Measurements from ENCODE around the gene SMARCC2. TPM values are rescaled to one million over a fixed set of nuclear protein-coding genes. Genes with fewer than 3 reads are reported as not detected.

SMARCC2 gene
- total and polyA plus RNA-seq, 9 of the 15 experiments (the other 6 are each of a cell fraction or from before 2014, with no cell fraction given): 11.9 to 86.0 (median 36.6) TPM

DNA sequence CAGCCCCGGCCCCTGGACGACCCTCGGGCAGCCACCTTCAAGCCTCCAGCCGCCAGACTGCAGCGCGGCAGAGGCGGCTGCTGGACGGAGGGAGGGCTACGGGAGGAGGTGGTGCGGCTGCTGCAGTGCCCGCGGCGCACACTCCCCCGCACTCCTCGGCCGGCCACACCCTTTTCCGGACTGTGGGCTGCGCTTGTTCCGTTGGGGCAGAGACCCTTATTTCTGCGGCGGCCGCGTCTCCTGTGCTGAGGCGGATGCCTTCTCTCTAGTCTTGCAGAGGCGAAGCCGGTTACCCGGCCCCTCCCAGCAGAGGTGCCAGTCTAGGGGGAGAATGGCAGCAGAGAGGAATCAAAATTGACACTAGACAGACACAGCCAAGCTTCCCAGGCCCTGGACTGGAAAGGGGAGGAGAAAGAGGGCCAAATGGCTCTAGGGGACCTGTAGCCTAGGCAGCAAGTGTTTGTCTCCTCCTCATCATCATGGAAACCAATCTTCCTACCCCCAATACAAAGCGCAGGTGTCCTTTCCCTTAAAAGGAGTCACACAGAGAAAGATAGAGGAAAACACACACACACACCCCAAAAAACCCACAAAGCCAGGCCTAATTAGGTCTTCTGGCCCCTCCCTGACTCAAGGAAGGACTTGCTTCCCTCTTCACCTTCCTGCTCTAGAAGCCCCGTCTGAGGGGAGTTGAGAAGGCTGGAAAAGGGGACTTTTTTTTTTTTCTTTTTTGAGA lies 59.9 kb downstream of the SMARCC2 start (continued):
- TF ChIP-seq MBD2 (IDR thresholded peaks at IDR 0.05; ENCODE audit: borderline replicate concordance, low read depth) (peak; percentile 58; the same call in 1 of the 2 replicates), NCOA1 (IDR thresholded peaks at IDR 0.05; ENCODE audit: low read depth) (peak; percentile 24; the same call in 1 of the 2 replicates), ELF4 (CRISPR knock-in tag; IDR thresholded peaks at IDR 0.05) (no peak), MCM3 (IDR thresholded peaks at IDR 0.05) (no peak), E2F8 (IDR thresholded peaks at IDR 0.05; ENCODE audit: low read depth, partially characterized antibody) (peak; percentile 38), KDM5B (IDR thresholded peaks at IDR 0.05; ENCODE audit: insufficient replicate concordance, low read depth, low read length) (peak; percentile 68), ZNF431 (CRISPR knock-in tag; IDR thresholded peaks at IDR 0.05) (0 out of 2 replicates have a peak, but pooled peaks have one; percentile 24), SPI1 (IDR thresholded peaks at IDR 0.05; ENCODE audit: borderline replicate concordance, low read depth, low read length) (no peak), CREM (IDR thresholded peaks at IDR 0.05; ENCODE audit: low read depth) (peak; percentile 57), STAT5A (IDR thresholded peaks at IDR 0.05; ENCODE audit: borderline replicate concordance, low read length) (no peak), ATF7 (IDR thresholded peaks at IDR 0.05) (peak; percentile 39; the same call in 1 of the 2 replicates), CTCF (IDR thresholded peaks at IDR 0.05 in 2 of 3, conservative IDR thresholded peaks at IDR 0.05 in 1 of 3; ENCODE audit: insufficient read depth in 2 of 3, low read depth in 1 of 3, low read length in 3 of 3) (no peak), ZNF583 (CRISPR knock-in tag; IDR thresholded peaks at IDR 0.05) (peak; percentile 45; the same call in 1 of the 2 replicates), KDM1A (IDR thresholded peaks at IDR 0.05) (no peak), TCF7L2 (IDR thresholded peaks at IDR 0.05; ENCODE audit: low read depth, low read length) (no peak)
- TF ChIP-seq, protein P1, sequence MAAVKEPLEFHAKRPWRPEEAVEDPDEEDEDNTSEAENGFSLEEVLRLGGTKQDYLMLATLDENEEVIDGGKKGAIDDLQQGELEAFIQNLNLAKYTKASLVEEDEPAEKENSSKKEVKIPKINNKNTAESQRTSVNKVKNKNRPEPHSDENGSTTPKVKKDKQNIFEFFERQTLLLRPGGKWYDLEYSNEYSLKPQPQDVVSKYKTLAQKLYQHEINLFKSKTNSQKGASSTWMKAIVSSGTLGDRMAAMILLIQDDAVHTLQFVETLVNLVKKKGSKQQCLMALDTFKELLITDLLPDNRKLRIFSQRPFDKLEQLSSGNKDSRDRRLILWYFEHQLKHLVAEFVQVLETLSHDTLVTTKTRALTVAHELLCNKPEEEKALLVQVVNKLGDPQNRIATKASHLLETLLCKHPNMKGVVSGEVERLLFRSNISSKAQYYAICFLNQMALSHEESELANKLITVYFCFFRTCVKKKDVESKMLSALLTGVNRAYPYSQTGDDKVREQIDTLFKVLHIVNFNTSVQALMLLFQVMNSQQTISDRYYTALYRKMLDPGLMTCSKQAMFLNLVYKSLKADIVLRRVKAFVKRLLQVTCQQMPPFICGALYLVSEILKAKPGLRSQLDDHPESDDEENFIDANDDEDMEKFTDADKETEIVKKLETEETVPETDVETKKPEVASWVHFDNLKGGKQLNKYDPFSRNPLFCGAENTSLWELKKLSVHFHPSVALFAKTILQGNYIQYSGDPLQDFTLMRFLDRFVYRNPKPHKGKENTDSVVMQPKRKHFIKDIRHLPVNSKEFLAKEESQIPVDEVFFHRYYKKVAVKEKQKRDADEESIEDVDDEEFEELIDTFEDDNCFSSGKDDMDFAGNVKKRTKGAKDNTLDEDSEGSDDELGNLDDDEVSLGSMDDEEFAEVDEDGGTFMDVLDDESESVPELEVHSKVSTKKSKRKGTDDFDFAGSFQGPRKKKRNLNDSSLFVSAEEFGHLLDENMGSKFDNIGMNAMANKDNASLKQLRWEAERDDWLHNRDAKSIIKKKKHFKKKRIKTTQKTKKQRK (IDR thresholded peaks at IDR 0.05; ENCODE audit: borderline replicate concordance, low read depth, low read length): no peak
- TF ChIP-seq, protein P2, sequence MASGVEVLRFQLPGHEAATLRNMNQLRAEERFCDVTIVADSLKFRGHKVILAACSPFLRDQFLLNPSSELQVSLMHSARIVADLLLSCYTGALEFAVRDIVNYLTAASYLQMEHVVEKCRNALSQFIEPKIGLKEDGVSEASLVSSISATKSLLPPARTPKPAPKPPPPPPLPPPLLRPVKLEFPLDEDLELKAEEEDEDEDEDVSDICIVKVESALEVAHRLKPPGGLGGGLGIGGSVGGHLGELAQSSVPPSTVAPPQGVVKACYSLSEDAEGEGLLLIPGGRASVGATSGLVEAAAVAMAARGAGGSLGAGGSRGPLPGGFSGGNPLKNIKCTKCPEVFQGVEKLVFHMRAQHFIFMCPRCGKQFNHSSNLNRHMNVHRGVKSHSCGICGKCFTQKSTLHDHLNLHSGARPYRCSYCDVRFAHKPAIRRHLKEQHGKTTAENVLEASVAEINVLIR (CRISPR knock-in tag; IDR thresholded peaks at IDR 0.05): no peak
- TF ChIP-seq, protein P3, sequence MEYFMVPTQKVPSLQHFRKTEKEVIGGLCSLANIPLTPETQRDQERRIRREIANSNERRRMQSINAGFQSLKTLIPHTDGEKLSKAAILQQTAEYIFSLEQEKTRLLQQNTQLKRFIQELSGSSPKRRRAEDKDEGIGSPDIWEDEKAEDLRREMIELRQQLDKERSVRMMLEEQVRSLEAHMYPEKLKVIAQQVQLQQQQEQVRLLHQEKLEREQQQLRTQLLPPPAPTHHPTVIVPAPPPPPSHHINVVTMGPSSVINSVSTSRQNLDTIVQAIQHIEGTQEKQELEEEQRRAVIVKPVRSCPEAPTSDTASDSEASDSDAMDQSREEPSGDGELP (CRISPR knock-in tag; IDR thresholded peaks at IDR 0.05; ENCODE audit: borderline replicate concordance): peak; percentile 58; the same call in 1 of the 2 replicates

Measured in K562 (cell line).